ENCODE results near the gene TMEM134. TPM values are rescaled to one million over a fixed set of nuclear protein-coding genes. Genes with fewer than 3 reads are reported as not detected.
A peak's percentile ranks its signal among the peaks of the same experiment; 100 is the strongest.

TMEM134 gene
- total and polyA plus RNA-seq, 9 of the 15 experiments (the other 6 are each of a cell fraction or from before 2014, with no cell fraction given): 0.63 to 48.4 (median 10.7) TPM

DNA sequence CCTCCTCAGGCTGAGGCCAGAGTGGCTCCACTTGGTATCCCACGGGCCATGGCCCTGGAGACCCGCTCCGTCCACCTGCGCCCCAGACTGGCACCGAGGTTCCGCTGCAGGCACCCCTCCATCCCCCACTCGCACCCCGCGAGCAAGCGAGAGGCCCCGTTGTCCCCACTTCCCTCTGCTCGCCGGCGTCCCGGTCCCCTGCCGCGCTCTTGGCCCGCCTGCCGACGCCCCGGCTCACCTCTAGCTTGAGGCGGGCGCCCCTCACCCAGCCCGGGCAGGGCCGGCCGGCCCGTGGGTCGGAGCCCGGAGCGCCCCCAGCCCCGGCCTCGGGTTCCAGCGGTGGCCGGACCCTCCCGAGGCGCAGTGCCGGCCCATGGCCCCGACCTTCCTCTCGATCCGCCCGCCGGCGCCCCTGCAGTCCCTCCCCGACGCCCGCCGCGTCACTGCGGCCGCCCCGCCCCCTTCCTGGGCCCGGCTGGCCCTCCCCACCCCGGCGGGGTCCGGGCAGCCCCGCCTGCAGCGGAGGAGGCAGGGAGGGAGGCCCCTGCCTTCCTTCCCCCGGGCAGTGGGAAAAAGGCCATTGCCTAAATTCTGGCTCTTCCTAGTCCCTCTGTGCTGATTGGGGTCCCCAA, 36.0 kb upstream of the TMEM134 start, which contains the start of gene PITPNM1 (continued):
- TF ChIP-seq, protein P1, sequence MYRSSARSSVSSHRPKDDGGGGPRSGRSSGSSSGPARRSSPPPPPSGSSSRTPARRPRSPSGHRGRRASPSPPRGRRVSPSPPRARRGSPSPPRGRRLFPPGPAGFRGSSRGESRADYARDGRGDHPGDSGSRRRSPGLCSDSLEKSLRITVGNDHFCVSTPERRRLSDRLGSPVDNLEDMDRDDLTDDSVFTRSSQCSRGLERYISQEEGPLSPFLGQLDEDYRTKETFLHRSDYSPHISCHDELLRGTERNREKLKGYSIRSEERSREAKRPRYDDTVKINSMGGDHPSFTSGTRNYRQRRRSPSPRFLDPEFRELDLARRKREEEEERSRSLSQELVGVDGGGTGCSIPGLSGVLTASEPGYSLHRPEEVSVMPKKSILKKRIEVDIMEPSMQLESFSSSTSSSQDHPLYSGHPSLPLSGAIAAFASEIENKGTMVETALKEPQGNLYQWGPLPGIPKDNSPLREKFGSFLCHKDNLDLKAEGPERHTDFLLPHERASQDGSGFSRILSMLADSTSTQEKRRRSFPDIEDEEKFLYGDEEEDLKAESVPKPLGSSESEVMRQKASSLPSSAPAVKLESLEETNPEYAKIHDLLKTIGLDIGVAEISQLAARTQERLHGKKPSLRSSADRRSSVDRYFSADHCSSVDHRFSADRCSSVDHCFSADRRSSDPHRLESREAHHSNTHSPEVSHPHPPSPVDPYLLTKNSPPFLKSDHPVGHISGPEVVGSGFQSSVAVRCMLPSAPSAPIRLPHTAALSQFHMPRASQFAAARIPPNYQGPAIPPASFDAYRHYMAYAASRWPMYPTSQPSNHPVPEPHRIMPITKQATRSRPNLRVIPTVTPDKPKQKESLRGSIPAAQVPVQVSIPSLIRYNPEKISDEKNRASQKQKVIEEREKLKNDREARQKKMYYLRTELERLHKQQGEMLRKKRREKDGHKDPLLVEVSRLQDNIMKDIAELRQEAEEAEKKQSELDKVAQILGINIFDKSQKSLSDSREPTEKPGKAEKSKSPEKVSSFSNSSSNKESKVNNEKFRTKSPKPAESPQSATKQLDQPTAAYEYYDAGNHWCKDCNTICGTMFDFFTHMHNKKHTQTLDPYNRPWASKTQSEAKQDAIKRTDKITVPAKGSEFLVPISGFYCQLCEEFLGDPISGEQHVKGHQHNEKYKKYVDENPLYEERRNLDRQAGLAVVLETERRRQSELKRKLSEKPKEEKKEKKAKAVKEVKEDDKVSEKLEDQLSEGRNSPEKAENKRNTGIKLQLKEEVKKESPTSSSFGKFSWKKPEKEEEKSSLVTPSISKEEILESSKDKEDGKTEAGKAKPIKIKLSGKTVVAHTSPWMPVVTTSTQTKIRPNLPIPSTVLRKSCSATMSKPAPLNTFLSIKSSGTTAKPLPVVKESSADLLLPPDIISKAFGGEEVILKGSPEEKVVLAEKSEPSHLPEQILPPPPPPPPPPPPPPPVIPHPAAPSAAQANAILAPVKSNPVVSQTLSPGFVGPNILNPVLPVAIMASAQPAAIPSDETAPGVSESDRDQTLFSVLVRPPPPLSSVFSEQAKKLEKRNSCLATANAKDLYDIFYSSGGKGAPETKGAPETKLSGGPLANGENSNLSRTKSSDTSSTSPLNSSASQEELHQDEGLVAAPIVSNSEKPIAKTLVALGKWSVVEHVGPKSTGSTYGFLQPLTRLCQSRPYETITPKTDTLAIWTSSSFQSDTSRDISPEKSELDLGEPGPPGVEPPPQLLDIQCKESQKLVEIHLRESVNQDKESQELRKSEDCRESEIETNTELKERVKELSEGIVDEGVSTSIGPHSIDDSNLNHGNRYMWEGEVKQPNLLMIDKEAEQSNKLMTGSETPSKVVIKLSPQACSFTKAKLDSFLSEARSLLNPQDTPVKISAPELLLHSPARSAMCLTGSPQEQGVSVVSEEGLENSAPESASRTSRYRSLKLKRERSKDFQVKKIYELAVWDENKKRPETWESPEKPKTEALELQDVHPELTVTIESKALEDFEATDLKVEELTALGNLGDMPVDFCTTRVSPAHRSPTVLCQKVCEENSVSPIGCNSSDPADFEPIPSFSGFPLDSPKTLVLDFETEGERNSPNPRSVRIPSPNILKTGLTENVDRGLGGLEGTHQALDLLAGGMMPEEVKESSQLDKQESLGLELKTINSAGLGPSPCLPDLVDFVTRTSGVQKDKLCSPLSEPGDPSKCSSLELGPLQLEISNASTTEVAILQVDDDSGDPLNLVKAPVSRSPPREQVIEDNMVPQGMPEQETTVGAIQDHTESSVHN (IDR thresholded peaks at IDR 0.05; ENCODE audit: borderline replicate concordance in 1 of 2, low read depth in 1 of 2): no peak
- TF ChIP-seq DMBX1 (CRISPR knock-in tag; IDR thresholded peaks at IDR 0.05; ENCODE audit: borderline replicate concordance) (no peak), SAP30 (IDR thresholded peaks at IDR 0.05; ENCODE audit: borderline replicate concordance, insufficient read depth, low read depth, low read length, poor library complexity, severe bottlenecking) (peak; percentile 75), TBP (optimal IDR thresholded peaks at IDR 0.05; ENCODE audit: low read depth, low read length) (peak; percentile 41)
- TF ChIP-seq, protein P2, sequence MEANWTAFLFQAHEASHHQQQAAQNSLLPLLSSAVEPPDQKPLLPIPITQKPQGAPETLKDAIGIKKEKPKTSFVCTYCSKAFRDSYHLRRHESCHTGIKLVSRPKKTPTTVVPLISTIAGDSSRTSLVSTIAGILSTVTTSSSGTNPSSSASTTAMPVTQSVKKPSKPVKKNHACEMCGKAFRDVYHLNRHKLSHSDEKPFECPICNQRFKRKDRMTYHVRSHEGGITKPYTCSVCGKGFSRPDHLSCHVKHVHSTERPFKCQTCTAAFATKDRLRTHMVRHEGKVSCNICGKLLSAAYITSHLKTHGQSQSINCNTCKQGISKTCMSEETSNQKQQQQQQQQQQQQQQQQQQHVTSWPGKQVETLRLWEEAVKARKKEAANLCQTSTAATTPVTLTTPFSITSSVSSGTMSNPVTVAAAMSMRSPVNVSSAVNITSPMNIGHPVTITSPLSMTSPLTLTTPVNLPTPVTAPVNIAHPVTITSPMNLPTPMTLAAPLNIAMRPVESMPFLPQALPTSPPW (CRISPR knock-in tag; IDR thresholded peaks at IDR 0.05): peak; percentile 92

All from K562 (cell line).